ENCODE measurements around the gene MAPRE2.
"Not testable (repeated sequence)": the region's sequence is repeated elsewhere in the genome, so short reads cannot be mapped to it uniquely, and the experiment has no call there.

Gene MAPRE2

DNA sequence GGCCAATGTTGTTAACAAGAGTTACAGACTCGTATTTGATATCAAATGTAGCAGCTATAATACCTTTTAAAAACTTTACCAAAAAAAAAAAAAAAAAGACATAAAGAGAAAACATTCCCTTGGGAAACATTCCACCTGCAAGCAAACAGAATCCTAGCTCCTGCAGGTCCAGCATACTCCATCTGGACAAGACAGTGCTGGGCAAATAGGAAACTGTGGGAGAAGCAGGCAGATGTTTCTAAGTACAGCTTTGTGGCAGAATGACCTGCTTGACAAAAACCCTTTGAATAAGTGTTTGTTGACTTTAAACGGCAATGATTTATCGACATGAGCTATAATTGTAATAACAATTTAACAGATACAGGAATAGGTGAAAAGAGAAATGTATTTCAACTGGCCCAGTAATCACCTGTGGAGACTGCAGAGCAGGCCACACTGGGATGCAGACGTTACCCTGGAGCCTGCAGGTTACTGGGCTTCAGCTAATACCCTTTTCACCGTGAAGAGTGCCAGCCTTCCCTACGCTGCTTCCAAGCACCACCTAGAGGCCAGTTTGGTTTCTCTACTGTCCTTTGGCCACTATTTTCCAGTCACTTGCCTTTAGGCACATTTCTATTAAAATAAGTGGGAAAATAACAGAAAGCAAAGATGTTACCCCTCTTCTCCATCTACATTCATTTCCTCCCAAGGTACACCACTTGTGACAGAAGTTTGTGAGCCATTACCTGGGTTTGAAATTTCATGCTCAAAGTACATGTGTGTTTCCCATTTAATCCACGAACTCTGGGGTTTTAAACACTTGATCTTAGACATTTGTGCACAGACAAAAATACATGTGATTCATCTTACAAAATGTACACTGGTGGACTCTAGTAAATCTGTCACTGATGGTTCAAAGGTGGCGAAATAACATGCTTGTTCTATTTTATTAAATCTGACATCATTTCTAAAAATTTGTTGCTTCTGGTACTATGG is 102.7 kb downstream of the MAPRE2 start:
- H3K4me1 ChIP-seq (ENCODE audit: insufficient read depth, low read length), result peaks cover 4% of the 10 kb centered on the region; the same call in 1 of the 2 replicates
- no peak overlapping the region for H3K4me3 ChIP-seq (ENCODE audit: low read length)
- H3K9me3 ChIP-seq (ENCODE audit: insufficient read depth, low read depth, low read length), result no peaks in the 10 kb centered on the region
- H3K27me3 ChIP-seq (ENCODE audit: insufficient read depth, low read length), result no peaks in the 10 kb centered on the region
- no peak overlapping the region for H3K27ac ChIP-seq (ENCODE audit: low read length)
- H3K36me3 ChIP-seq (ENCODE audit: insufficient read depth, low read depth, low read length), result peaks cover 8% of the 10 kb centered on the region; the same call in 1 of the 2 replicates
- no peak overlapping the region for H3K9ac ChIP-seq (ENCODE audit: low read depth, low read length)

DNA sequence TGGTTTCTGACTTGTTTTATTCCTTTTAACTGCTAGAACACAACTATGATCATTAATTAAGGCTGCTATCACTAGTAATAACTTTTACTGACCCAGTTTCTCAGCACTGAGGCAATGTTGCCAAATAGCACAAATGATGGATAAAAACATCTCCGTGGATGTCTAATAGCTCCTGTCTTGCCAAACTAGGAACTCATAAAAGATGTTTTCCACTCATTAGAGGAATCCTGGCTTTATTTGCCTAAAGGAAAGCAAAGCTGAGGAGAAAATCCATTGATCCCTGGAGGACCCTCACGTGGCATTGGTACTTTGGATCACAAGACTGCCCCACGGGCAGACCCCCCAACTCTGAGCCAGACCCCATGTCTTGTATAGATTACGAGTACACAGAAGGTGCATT is 103.5 kb downstream of the MAPRE2 start:
- Histone ChIP-seq H3K27ac (ENCODE audit: low read length) (no peak overlapping the region), H3K9me3 (ENCODE audit: insufficient read depth, low read depth, low read length) (no peaks in the 10 kb centered on the region), H3K4me3 (ENCODE audit: low read length) (no peak overlapping the region), H3K4me1 (ENCODE audit: insufficient read depth, low read length) (no peaks in the 10 kb centered on the region; the same call in 1 of the 2 replicates), H3K9ac (ENCODE audit: low read depth, low read length) (no peak overlapping the region), H3K27me3 (ENCODE audit: insufficient read depth, low read length) (no peaks in the 10 kb centered on the region), H3K36me3 (ENCODE audit: insufficient read depth, low read depth, low read length) (peaks cover 8% of the 10 kb centered on the region; the same call in 1 of the 2 replicates)

DNA sequence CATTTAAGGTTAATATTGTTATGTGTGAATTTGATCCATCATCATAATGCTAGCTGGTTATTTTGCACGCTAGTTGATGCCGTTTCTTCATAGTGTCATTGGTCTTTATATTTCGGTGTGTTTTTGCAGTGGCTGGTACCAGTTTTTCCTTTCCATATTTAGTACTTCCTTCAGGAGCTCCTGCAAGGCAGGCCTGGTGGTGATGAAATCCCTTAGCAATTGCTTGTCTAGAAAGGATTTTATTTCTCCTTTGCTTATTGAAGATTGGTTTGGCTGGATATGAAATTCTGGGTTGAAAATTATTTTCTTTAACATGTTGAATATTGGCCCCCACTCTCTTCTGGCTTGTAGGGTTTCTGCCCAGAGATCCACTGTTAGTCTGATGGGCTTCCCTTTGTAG is 109.0 kb downstream of the MAPRE2 start:
- not testable (repeated sequence) for H3K36me3 ChIP-seq (ENCODE audit: insufficient read depth, low read depth, low read length); H3K9ac ChIP-seq (ENCODE audit: low read depth, low read length); H3K27me3 ChIP-seq (ENCODE audit: insufficient read depth, low read length); H3K4me3 ChIP-seq (ENCODE audit: low read length); H3K4me1 ChIP-seq (ENCODE audit: insufficient read depth, low read length); H3K27ac ChIP-seq (ENCODE audit: low read length); H3K9me3 ChIP-seq (ENCODE audit: insufficient read depth, low read depth, low read length)

DNA sequence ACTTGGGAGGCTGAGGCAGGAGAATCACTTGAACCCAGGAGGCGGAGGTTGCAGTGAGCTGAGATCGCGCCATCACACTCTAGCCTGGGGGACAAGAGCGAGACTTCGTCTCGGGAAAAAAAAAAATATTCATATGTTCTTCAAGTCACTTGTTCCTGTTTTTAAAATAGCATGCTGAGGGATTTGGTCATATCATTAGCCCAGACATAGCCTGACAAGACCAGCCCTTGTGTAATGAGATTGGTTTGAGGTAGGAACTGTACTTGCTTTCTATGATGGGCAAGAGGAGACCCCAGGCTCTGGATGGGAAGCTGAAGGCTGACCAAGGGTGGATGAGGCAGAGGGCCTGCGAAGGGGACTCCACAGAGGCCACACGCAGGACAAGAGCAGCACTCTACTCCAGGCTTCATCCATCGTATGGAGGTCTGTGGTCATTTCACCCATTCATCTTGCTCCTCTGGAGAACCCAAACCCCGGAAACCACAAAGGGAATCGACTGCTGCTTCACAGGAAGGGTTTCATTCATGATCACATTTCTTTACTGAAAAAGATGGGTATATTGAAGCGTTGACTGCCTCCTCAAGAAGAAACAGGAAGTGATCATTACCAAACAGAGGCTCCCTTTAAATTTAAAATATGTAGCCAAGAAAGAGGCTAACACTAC is 112.5 kb downstream of the MAPRE2 start:
- Histone ChIP-seq H3K36me3 (ENCODE audit: insufficient read depth, low read depth, low read length) (no peaks in the 10 kb centered on the region), H3K27me3 (ENCODE audit: insufficient read depth, low read length) (no peaks in the 10 kb centered on the region), H3K9ac (ENCODE audit: low read depth, low read length) (no peak overlapping the region), H3K9me3 (ENCODE audit: insufficient read depth, low read depth, low read length) (no peaks in the 10 kb centered on the region), H3K4me3 (ENCODE audit: low read length) (no peak overlapping the region), H3K27ac (ENCODE audit: low read length) (no peak overlapping the region), H3K4me1 (ENCODE audit: insufficient read depth, low read length) (peaks cover 10% of the 10 kb centered on the region)

DNA sequence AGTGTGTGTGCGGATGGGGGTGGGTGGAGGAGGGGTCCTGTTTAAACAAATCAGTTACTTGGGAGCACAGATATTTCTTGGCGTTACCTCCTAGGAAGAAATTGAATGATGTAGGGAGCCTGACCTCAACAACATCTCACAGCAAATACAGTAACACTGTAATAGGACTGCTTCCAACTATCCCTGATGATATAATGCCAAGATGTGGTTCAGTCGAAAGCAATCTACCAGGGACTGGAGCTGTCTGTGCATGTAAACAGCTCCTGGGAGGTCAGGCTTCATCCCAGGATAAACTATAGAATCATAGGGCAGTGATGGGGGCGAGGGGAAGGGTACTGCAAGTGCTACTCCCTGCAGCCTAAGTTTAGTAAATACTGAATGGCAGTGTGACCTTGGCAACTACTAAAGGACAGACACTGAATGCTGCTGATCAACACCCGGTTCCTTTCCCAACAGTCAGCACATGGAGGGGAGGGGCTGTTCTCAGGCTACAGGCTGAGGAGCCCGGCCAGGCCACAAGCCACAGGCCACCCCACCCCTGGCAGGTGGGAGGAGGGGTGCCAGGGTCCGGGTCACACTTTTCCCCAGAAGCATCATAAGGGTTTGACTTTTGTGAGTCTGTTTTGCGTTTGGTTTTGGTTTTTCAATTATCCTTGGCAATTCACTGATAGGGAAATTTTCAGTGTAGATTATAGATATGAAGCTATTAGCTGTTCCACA is 114.3 kb downstream of the MAPRE2 start:
- Histone ChIP-seq H3K36me3 (ENCODE audit: insufficient read depth, low read depth, low read length) (no peaks in the 10 kb centered on the region), H3K9ac (ENCODE audit: low read depth, low read length) (peak overlapping the region; percentile 24; the same call in 1 of the 2 replicates), H3K4me1 (ENCODE audit: insufficient read depth, low read length) (peaks cover 10% of the 10 kb centered on the region), H3K27ac (ENCODE audit: low read length) (no peak overlapping the region), H3K9me3 (ENCODE audit: insufficient read depth, low read depth, low read length) (no peaks in the 10 kb centered on the region), H3K27me3 (ENCODE audit: insufficient read depth, low read length) (no peaks in the 10 kb centered on the region), H3K4me3 (ENCODE audit: low read length) (no peak overlapping the region)

DNA sequence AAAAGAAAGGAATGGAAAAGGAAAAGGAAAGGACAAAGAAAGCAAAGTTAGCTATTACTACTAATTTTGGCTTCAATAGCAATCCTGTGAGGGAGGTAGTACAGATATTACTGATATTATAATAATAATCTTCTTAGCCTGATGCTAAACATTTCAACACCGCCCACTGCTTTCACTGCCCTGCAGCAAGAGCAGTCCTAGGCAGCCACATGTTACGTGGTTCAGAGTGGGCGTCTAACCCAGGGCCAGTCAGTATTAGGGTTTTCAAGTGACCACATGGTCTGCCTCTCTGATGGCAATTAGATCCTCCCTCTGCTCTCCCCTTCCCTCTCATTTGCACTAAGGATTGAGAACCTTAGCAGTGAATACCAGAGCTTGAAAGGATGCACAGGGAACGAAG is 116.0 kb downstream of the MAPRE2 start:
- Histone ChIP-seq H3K9me3 (ENCODE audit: insufficient read depth, low read depth, low read length) (no peaks in the 10 kb centered on the region), H3K36me3 (ENCODE audit: insufficient read depth, low read depth, low read length) (no peaks in the 10 kb centered on the region), H3K9ac (ENCODE audit: low read depth, low read length) (no peak overlapping the region), H3K4me1 (ENCODE audit: insufficient read depth, low read length) (peaks cover 10% of the 10 kb centered on the region), H3K27me3 (ENCODE audit: insufficient read depth, low read length) (no peaks in the 10 kb centered on the region), H3K4me3 (ENCODE audit: low read length) (no peak overlapping the region), H3K27ac (ENCODE audit: low read length) (no peak overlapping the region)

DNA sequence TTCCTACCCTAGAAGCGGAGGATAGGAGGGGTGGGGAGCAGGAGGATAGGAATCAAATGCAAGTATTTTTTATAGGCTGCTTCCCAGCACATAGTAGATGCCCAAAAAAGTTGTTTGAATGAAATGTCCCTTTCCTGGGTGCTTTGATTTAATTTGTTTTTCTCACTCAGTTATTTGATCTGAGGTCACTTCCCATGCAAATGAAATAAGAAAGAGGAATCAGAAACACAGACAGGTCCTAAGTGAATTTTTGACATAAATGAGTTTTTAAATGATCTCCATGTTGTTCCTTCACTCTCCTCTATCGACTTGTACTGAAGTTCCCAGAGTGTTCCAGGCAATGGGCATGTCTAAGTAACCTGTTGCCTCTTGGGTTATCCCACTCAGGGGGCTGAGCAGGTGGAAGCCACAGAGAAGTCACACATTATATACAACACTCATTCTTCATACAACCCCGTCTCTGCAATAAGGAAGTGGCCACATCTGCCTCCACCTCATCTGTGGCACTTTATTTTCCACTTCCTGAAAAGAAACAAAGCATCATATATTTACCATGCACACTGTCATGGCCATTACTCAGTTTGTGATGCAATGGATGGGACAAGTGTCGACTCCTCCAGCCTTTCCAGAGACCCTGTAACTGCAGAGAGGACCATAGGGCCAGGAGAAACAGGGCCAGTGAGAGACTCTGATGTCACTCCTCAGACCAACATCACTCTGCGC is 117.7 kb downstream of the MAPRE2 start:
- Histone ChIP-seq H3K4me3 (ENCODE audit: low read length) (no peak overlapping the region), H3K9ac (ENCODE audit: low read depth, low read length) (no peak overlapping the region), H3K9me3 (ENCODE audit: insufficient read depth, low read depth, low read length) (no peaks in the 10 kb centered on the region), H3K27me3 (ENCODE audit: insufficient read depth, low read length) (no peaks in the 10 kb centered on the region), H3K27ac (ENCODE audit: low read length) (no peak overlapping the region), H3K36me3 (ENCODE audit: insufficient read depth, low read depth, low read length) (no peaks in the 10 kb centered on the region), H3K4me1 (ENCODE audit: insufficient read depth, low read length) (peaks cover 10% of the 10 kb centered on the region)

DNA sequence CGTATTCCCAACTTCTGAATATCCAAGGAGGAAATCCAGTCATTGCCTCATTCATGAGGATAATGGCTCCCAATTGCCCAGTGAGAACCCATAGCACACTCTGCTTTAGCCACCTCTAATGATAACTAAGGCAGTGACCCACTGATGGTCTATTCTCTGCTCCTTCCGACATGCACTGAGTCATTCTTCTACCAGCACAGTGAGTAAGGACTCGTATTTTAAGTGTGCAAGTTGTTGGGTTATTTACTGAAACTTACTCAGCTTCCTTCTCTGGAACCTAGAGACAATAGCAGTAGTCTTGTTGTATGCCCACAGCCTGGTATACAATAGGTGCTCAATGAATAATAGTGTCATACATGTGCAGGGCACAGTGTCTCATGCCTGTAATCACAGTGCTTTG is 118.6 kb downstream of the MAPRE2 start:
- Histone ChIP-seq H3K9ac (ENCODE audit: low read depth, low read length) (no peak overlapping the region), H3K27ac (ENCODE audit: low read length) (no peak overlapping the region), H3K9me3 (ENCODE audit: insufficient read depth, low read depth, low read length) (no peaks in the 10 kb centered on the region), H3K4me3 (ENCODE audit: low read length) (no peak overlapping the region), H3K27me3 (ENCODE audit: insufficient read depth, low read length) (no peaks in the 10 kb centered on the region), H3K4me1 (ENCODE audit: insufficient read depth, low read length) (peaks cover 7% of the 10 kb centered on the region), H3K36me3 (ENCODE audit: insufficient read depth, low read depth, low read length) (no peaks in the 10 kb centered on the region)

DNA sequence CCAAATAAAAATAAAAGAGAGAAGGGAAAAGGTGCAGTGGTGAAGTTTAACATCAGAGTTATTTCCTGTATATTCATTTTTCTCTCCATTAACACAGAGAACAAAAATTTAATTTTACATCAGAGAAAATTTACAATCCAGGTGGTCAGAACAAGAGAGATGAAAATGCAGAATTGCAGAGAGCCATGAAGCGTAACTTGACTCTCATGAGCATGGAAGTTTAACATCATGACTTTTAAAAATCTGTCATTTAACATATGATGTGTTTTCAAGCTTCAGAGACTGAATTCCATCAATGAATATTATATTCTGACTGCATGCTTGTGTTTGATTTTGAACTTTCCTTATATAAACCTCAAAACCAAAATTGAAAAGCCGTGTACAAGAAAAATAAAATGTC is 120.3 kb downstream of the MAPRE2 start:
- Histone ChIP-seq H3K9me3 (ENCODE audit: insufficient read depth, low read depth, low read length) (no peaks in the 10 kb centered on the region), H3K36me3 (ENCODE audit: insufficient read depth, low read depth, low read length) (no peaks in the 10 kb centered on the region), H3K4me3 (ENCODE audit: low read length) (no peak overlapping the region), H3K4me1 (ENCODE audit: insufficient read depth, low read length) (no peaks in the 10 kb centered on the region), H3K27ac (ENCODE audit: low read length) (no peak overlapping the region), H3K9ac (ENCODE audit: low read depth, low read length) (no peak overlapping the region), H3K27me3 (ENCODE audit: insufficient read depth, low read length) (no peaks in the 10 kb centered on the region)

DNA sequence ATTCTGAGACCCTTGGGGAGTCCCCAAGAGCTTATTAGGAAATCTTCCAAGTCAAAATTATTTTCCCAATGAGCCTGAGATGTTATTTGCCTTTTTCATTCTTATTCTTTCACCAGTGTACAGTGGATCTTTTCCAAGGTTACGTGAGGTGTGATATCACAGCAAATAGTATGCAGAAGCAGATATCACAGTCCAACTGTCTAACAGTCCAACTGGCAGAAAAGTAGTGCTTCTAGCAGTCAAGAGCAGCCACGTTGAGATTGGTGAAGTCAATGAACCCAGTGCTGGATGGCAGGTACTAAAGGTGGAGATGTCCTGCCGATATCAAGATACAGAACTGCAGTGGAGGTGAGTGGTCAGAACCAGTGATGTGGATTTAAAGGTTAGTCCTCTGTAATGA is 120.7 kb downstream of the MAPRE2 start:
- Histone ChIP-seq H3K9ac (ENCODE audit: low read depth, low read length) (no peak overlapping the region), H3K27me3 (ENCODE audit: insufficient read depth, low read length) (no peaks in the 10 kb centered on the region), H3K4me1 (ENCODE audit: insufficient read depth, low read length) (no peaks in the 10 kb centered on the region), H3K9me3 (ENCODE audit: insufficient read depth, low read depth, low read length) (no peaks in the 10 kb centered on the region), H3K27ac (ENCODE audit: low read length) (no peak overlapping the region), H3K4me3 (ENCODE audit: low read length) (no peak overlapping the region), H3K36me3 (ENCODE audit: insufficient read depth, low read depth, low read length) (no peaks in the 10 kb centered on the region)

DNA sequence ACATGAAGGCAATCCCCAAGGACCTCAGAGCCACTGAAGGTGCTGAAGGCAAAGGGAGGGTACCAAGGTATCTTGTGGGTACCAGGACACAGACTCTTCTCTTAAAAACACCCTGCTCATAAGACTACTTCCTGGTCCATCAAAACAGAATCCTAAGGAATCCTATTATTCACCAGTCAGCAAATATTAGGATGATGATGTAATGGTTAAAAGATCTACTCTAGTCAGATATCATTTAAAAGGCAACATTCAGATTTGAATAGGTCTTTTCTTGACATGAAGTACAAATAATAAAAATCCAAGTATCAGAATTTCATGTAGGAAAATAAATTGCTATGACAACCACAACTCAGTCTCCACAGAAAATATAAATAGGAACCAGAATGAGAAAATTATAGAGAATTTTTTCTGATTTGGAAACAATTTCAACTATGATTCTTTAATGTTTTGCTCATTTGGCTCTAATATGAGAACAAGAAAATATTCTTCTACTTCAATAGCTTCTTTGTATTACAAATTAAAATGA is 121.9 kb downstream of the MAPRE2 start:
- H3K4me3 ChIP-seq (ENCODE audit: low read length), result no peak overlapping the region
- H3K36me3 ChIP-seq (ENCODE audit: insufficient read depth, low read depth, low read length), result no peaks in the 10 kb centered on the region
- no peaks in the 10 kb centered on the region for H3K27me3 ChIP-seq (ENCODE audit: insufficient read depth, low read length)
- H3K9me3 ChIP-seq (ENCODE audit: insufficient read depth, low read depth, low read length), result no peaks in the 10 kb centered on the region
- 0 out of 2 replicates have a peak, but pooled peaks cover 3% of the 10 kb centered on the region for H3K4me1 ChIP-seq (ENCODE audit: insufficient read depth, low read length)
- H3K27ac ChIP-seq (ENCODE audit: low read length), result no peak overlapping the region
- H3K9ac ChIP-seq (ENCODE audit: low read depth, low read length), result no peak overlapping the region
